ENCODE data around the gene KLHL14. TPM values are rescaled to one million over a fixed set of nuclear protein-coding genes. Genes with fewer than 3 reads are reported as not detected.

The KLHL14 gene
- not detected in 2 replicates for total RNA-seq

GRCh38 chr18:32772581-32773381 lies at the start of gene KLHL14:
Gene KLHL14 (minus strand): TSS chr18:32773023. CDS start chr18:32770591, 2,432 bp downstream.

